Activated CD4-positive, CD25-positive, alpha-beta regulatory T cell treated with anti-CD3 and anti-CD28 coated beads, Interleukin-2, amount 50 U/mL, for 24 hours (primary cell): ENCODE measurements around the gene CNKSR2.

Source experiments
- ATAC-seq, 2 donors: fragments of 150-1000 bp; cut with Tn5 transposase; one replicate each; pipeline ENCODE4 v1.10.0; 2021; ENCODE audit warnings: mild to moderate bottlenecking in 1 of 2, moderate library complexity in 1 of 2

The CNKSR2 gene

GRCh38 chrX:21678048-21678612 lies 303.9 kb downstream of the CNKSR2 start:
- no peak for ATAC-seq

DNA sequence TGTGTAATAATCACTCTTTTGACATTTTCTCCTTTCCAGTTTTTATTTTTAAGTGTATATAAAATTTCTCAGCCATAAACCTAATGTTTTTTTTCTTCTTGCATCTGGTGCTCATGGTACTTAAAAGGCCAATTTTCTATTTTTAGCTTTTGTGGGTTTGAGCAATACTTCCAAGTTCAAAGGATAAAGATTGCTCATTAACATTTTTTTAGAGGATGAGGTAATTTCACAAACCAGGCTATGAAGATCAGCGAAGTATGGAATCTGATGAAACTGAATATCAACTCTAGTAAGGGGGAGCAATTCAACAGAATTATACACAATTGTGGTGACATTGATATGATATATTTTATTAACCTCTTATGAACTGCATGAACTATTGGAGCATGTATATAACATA lies 309.7 kb downstream of the CNKSR2 start:
- no peak for ATAC-seq

GRCh38 chrX:21691512-21692018 lies 317.3 kb downstream of the CNKSR2 start:
- no peak for ATAC-seq

GRCh38 chrX:21698272-21698671 lies 324.1 kb downstream of the CNKSR2 start:
- ATAC-seq: no peak

DNA sequence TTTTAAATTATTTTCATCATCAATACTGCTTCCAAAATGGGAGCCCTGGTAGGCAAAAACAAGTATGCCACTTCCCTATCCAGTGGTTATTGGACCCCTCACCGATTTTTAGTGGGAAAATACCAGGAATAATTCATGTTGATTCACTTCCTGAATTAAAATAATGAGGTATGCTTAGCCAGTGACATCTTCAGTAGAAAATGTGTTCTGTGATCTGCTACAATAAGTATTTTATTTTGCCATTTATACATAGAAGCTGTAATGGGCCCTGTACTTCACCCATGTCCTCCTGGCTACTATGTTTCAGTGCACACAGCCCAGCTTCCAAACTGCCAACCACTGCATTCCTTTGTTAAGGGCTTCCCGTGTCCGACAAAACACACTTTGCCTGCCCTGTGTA lies 324.9 kb downstream of the CNKSR2 start:
- ATAC-seq: no peak

DNA sequence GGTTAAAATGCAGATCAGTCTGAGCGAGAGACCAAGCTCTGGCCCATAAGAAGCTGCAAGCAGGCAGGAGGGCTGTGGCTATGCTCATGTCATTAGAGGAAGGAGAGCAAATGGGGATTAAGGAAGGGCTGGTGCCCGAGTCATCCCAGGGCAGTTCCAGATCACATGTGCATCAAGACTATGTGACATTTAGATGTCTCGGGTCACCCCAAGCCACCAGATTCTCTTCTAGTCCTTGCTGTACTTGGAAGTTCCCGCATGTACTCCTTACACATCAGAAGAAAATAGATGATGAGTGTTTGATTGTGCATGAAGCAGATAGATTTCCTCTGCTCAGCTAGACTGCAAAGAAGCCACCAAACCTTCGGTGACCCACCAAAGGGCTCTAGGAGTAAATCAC lies 326.1 kb downstream of the CNKSR2 start:
- no peak for ATAC-seq

DNA sequence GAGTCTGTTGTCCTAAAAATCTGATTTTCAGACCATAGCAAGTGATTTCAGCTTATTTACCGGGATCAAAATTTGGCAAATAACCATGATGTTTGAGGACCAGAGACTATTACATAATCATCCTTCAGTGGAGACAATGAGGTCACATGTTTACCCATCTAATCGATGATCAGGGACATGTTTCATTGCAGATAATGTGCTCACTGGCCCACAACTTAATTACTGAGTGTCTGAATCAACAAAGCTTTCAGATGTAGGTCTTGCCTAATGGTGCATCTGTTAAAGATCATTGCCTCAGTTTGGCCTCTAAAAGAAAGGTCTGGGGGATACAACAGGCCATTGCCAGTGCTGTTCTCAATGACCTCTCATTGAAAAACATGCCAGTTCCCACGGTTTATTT lies 326.7 kb downstream of the CNKSR2 start:
- no peak for ATAC-seq

DNA sequence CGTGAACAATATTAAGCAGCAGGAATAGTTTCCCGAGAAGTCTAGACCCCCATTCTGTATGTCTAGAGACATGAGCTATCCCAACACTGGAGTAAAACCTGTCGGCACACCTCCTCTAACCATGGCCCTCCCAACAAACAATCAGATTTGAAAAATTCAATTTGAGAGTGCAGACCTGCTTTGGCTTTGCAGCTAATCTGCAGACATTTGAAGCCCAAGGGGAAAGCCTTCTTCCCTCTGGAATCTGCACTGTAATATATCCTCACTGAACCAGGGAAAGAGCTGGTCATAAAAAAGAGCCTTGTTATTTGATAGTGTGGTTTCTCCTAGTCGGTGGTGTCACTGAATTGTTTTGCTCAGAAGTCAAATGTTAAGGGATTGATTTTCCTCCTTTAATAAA lies 328.5 kb downstream of the CNKSR2 start:
- ATAC-seq: no peak
